HG03060 (cell line): ENCODE results near the gene C6orf89.
"Not testable (repeated sequence)": the region's sequence is repeated elsewhere in the genome, so short reads cannot be mapped to it uniquely, and the experiment has no call there.

Source experiments
- ATAC-seq: cut with Tn5 transposase; IDR thresholded peaks from one replicate; pipeline ENCODE4 v1.9.1; 2021; ENCODE audit warnings: low read depth, moderate number of reproducible peaks; ENCODE audit not compliant: unreplicated experiment

Gene C6orf89

GRCh38 chr6:36884610-36885009 lies 1.1 kb upstream of the C6orf89 start:
- ATAC-seq: no peak

- ATAC-seq: no peak
Observed at GRCh38 chr6:36886950-36887618, 1.3 kb downstream of the C6orf89 start.

GRCh38 chr6:36888115-36888643 lies 2.4 kb downstream of the C6orf89 start:
- ATAC-seq: no peak

- ATAC-seq: no peak
Observed at GRCh38 chr6:36888654-36889481, 3.1 kb downstream of the C6orf89 start.

- ATAC-seq: no peak
Observed at GRCh38 chr6:36890112-36890663, 4.4 kb downstream of the C6orf89 start.

GRCh38 chr6:36891153-36891552 lies 5.4 kb downstream of the C6orf89 start:
- ATAC-seq: not testable (repeated sequence)

- ATAC-seq: no peak
Observed at GRCh38 chr6:36893976-36894932, 8.5 kb downstream of the C6orf89 start.

GRCh38 chr6:36897609-36898008 lies 11.9 kb downstream of the C6orf89 start:
- no peak for ATAC-seq

DNA sequence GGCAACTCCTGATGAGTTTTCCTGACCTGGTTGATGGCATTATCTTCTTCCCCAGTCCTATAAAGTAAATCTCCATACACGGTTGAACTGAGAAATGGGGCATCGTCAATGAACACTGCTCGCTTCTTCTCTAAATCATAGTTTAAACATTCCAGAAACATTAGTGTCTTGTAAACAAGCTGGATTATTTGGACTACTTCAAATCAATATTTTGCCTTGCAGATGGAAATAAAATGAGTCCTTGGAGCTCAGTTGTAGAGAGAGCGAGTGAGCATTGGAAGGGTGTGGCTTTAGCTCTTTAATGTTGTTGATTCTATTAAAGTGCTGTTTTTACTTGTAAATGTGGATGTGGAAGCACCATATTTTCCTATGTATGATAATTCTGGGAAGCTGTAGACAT lies 18.4 kb downstream of the C6orf89 start:
- ATAC-seq: no peak

GRCh38 chr6:36904851-36905393 lies 19.2 kb downstream of the C6orf89 start:
- ATAC-seq: no peak

DNA sequence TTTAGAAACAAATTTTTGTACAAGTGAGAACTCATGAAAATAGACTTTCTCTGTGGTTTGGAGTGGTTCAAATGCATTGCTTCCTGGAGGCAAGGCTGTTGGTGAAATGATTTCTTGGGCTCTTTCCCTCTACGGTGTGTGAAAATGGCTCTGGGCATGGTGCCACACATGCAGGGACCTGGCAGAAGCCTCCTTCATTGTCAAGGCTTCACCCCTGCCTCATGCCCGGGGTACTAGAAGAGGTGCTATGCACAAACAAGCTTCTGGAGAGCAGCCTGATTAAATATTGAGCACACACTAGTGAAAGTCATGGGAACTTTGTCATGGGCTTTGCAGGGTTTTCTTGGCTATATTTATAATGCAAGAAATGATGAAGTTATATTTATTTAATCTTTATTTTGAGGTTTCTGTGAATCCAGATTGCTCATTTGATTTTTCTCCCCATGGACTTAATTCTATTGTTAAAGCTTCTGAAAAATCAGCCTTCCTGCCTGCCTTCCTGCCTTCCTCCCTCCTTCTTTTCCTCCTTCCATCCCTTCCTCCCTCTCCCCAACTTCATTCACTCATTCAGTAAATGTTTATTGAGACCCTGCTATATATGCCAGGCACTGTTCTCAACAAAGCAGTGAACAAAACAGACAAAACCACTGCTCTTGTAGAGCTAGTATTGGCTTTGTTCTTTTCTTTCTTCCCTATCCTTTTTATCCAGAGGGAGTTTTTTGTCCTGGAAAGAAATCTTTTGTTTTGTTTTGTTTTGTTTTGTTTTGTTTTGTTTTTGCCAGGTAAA lies 21.0 kb downstream of the C6orf89 start:
- no peak for ATAC-seq

GRCh38 chr6:36907781-36908180 lies 22.0 kb downstream of the C6orf89 start:
- no peak for ATAC-seq

DNA sequence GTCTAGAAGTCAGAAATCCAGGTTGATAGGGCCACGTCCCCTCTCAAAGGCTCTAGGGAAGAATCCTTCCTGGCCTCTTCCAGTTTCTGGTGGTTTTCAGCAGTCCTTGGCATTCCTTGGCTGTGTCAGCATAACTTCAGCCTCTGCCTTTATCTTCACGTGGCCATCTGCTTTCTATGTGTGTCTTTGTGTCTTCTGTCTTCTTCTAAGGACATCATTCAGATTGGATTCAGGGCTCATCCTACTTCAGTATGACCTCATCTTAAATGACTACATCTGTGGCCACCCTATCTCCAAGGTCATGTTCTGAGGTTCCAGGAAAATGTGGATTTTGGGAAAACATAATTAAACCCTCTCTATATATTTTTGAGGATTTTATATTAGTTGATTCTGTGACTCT lies 23.0 kb downstream of the C6orf89 start:
- no peak for ATAC-seq

DNA sequence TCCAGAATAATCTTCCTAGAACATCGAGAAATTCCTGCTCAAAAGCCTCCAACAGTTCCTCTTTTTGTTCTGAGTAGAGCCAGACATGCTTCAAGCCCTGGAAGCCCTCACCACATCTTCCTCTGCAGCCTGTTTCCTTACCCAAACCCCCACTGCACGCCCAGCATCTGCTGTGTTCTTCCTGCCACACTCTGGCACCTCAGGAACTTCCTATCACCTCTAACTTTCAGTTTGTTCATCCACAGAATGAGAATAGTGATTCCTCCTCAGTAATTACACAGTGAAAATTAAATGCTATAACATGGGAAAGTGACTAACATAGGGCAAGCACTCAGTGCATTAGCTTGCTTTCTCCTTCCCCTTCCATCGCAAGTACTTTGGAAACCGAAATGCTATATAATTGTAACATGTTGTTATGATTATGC lies 26.3 kb downstream of the C6orf89 start:
- no peak for ATAC-seq

DNA sequence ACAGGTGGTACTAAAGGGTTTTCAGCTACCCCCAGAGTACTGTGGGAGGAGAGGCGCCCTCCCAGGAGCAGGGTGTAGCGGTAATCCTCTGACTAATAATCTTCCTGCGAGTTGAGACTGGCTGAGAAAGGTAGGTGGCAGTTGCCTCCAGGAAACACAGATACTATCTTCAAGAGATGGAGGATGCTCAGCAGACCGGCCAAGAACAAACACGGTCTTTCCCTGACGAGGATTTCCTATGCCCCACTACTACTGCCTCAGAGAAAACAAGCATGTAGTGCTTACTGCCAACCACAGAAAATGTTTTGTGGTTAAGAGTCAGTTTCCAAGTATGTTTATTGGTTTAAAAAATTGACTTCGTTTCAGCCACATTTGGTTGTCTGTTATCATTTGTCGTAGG lies 26.8 kb downstream of the C6orf89 start:
- ATAC-seq: peak; percentile 77

GRCh38 chr6:36913082-36913481 lies 27.3 kb downstream of the C6orf89 start:
- no peak for ATAC-seq

DNA sequence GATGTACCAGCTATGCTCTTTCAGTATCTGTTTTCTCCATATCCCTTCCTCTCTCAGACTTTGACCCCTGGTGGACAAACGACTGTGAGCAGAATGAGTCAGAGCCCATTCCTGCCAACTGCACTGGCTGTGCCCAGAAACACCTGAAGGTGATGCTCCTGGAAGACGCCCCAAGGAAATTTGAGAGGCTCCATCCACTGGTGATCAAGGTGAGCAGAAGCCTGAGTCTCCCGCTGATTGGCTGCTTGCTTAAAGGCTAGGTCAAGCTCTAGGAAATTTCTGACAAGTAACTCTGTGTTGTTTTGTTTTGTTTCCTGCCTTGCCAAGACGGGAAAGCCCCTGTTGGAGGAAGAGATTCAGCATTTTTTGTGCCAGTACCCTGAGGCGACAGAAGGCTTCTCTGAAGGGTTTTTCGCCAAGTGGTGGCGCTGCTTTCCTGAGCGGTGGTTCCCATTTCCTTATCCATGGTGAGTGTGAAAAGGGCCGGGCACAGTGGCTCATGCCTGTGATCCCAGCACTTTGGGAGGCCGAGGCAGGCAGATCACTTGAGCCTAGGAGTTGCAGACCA lies 28.6 kb downstream of the C6orf89 start:
- ATAC-seq: no peak

- ATAC-seq: no peak
Observed at GRCh38 chr6:36915599-36915998, 29.8 kb downstream of the C6orf89 start.

DNA sequence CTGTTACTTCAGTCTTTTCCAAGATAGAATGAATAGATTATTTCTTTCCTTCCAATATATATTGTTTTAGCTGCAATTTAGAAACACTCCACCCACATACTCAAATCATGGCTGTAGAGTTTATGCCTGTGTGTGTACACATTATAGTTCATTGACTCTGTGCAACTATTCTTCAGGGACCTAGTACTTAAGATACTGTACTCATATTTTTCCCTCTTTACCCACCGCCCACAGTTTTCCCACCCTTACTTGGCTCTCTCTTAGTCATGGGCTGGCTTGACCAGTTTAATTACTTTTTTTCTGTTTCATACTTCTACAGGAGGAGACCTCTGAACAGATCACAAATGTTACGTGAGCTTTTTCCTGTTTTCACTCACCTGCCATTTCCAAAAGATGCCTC lies 30.4 kb downstream of the C6orf89 start:
- no peak for ATAC-seq
